Hepatocyte (in vitro differentiated cells): ENCODE measurements around the gene OR4M1. TPM values are rescaled to one million over a fixed set of nuclear protein-coding genes. Genes with fewer than 3 reads are reported as not detected.
"Not testable (repeated sequence)": the region's sequence is repeated elsewhere in the genome, so short reads cannot be mapped to it uniquely, and the experiment has no call there.

Source experiments
- DNase-seq: peaks from one replicate; pipeline ENCODE4 v3.0.0-alpha.2; 2016; ENCODE audit warnings: low spot score
- H2AFZ ChIP-seq: fragments of 200-600 bp; sonication (generic); 2 replicates; pipeline ENCODE4 v1.6.0; 2016; ENCODE audit warnings: antibody characterized with exemption, mild to moderate bottlenecking
- H3K27ac ChIP-seq: fragments of 200-600 bp; sonication (generic); 2 replicates; pipeline ENCODE4 v1.5.1; 2016; ENCODE audit warnings: mild to moderate bottlenecking
- H3K27me3 ChIP-seq: fragments of 200-600 bp; sonication (generic); 2 replicates; pipeline ENCODE4 v1.6.1; 2016
- H3K36me3 ChIP-seq: fragments of 200-600 bp; sonication (generic); replicated peaks from 2 replicates; pipeline ENCODE4 v1.5.1; 2016; ENCODE audit warnings: low read depth; ENCODE audit not compliant: insufficient read depth
- H3K4me1 ChIP-seq: fragments of 200-600 bp; sonication (generic); 2 replicates; pipeline ENCODE4 v1.5.1; 2016; ENCODE audit warnings: mild to moderate bottlenecking, moderate library complexity; ENCODE audit not compliant: insufficient read depth
- H3K4me2 ChIP-seq: fragments of 200-600 bp; sonication (generic); 2 replicates; pipeline ENCODE4 v1.6.0; 2016
- H3K4me3 ChIP-seq: fragments of 200-600 bp; sonication (generic); 2 replicates; pipeline ENCODE4 v1.5.1; 2016; ENCODE audit warnings: mild to moderate bottlenecking
- H3K79me2 ChIP-seq: fragments of 200-600 bp; sonication (generic); 2 replicates; pipeline ENCODE4 v1.6.0; 2017; ENCODE audit warnings: mild to moderate bottlenecking
- H3K9me2 ChIP-seq: fragments of 200-600 bp; sonication (generic); replicated peaks from 2 replicates; pipeline ENCODE4 v1.6.0; 2017; ENCODE audit warnings: mild to moderate bottlenecking; ENCODE audit not compliant: insufficient read depth
- H3K9me3 ChIP-seq: fragments of 200-600 bp; sonication (generic); 2 replicates; pipeline ENCODE4 v1.5.1; 2016; ENCODE audit warnings: low read depth, mild to moderate bottlenecking
- H4K20me1 ChIP-seq: fragments of 200-600 bp; sonication (generic); 2 replicates; pipeline ENCODE4 v1.6.0; 2016; ENCODE audit warnings: mild to moderate bottlenecking; ENCODE audit not compliant: insufficient read depth, poor library complexity, severe bottlenecking
- EZH2 ChIP-seq: fragments of 200-600 bp; sonication (generic); IDR thresholded peaks from 2 replicates; pipeline ENCODE4 v1.6.1; 2016; ENCODE audit warnings: antibody characterized with exemption, mild to moderate bottlenecking, borderline replicate concordance
- EZH2phosphoT487 ChIP-seq: fragments of 200-600 bp; sonication (generic); IDR thresholded peaks from one replicate; pipeline ENCODE4 v1.6.1; 2018; ENCODE audit warnings: antibody characterized with exemption, mild to moderate bottlenecking, low read depth, moderate library complexity; ENCODE audit not compliant: unreplicated experiment, severe bottlenecking
- WGBS: methylation state at CpG from one replicate; pipeline ENCODE4 v1.1.6; 2016; ENCODE audit warnings: low lambda C conversion rate; ENCODE audit errors: missing lambda C conversion rate; 5-methylcytosine and 5-hydroxymethylcytosine counted together
- polyA plus RNA-seq: library from polyadenylated mRNA; unstranded; fragments of >200 nt; fragmentation: Nextera tagmentation; extraction: Ambion mirVana; gene quantifications from 2 replicates; pipeline ENCODE4 v1.2.1, GENCODE V29; 2016
- total RNA-seq: library from RNA; depleted of rRNA; stranded (reverse); fragments of >200 nt; gene quantifications from 2 replicates; pipeline ENCODE4 v1.2.3, GENCODE V29; 2014
- TF ChIP-seq, protein P1 (sequence below): fragments of 200-600 bp; sonication (generic); IDR thresholded peaks from 2 replicates; pipeline ENCODE4 v1.5.1; 2016; ENCODE audit warnings: antibody characterized with exemption, mild to moderate bottlenecking; ENCODE audit not compliant: poor library complexity

Gene OR4M1
- total and polyA plus RNA-seq, 2 experiments from 2014 or later = not detected

DNA sequence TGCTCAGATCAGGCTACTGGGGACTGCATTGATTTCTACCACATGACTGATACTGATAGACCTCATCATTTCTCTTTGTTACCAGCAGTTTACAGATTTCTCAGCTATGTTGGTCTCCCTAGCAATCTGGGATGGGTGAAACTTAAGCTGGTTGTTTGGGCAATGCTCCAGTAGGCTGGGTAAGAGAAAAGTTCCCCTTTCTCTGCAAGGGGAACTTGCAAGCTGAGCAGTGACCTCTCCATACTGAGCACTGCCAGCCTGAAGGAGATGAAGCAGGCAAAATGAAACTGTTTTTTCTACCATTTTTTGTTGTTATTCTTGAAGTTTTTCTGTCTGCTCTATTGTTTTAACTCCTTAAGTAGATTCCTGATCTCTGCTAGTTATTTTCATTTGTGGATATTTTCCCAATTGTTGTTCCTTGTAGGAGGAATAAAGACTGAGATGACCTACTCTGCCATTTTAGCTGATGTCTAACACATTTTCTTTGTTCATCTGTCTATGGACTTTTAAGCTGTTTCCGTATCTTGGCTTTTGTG is 1.3 kb upstream of the OR4M1 start:
- Histone ChIP-seq H3K9me3 (peaks cover 9% of the 10 kb centered on the region), H3K4me2 (no peak overlapping the region), H3K36me3 (no peaks in the 10 kb centered on the region), H3K9me2 (no peaks in the 10 kb centered on the region), H4K20me1 (no peaks in the 10 kb centered on the region), H3K4me1 (no peaks in the 10 kb centered on the region), H3K27ac (no peak overlapping the region), H2AFZ (no peak overlapping the region), H3K4me3 (no peak overlapping the region), H3K27me3 (no peaks in the 10 kb centered on the region), H3K79me2 (no peaks in the 10 kb centered on the region)
- DNase-seq = no peak
- TF ChIP-seq, protein P1, sequence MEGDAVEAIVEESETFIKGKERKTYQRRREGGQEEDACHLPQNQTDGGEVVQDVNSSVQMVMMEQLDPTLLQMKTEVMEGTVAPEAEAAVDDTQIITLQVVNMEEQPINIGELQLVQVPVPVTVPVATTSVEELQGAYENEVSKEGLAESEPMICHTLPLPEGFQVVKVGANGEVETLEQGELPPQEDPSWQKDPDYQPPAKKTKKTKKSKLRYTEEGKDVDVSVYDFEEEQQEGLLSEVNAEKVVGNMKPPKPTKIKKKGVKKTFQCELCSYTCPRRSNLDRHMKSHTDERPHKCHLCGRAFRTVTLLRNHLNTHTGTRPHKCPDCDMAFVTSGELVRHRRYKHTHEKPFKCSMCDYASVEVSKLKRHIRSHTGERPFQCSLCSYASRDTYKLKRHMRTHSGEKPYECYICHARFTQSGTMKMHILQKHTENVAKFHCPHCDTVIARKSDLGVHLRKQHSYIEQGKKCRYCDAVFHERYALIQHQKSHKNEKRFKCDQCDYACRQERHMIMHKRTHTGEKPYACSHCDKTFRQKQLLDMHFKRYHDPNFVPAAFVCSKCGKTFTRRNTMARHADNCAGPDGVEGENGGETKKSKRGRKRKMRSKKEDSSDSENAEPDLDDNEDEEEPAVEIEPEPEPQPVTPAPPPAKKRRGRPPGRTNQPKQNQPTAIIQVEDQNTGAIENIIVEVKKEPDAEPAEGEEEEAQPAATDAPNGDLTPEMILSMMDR = no peak
- TF ChIP-seq EZH2phosphoT487 (no peak), EZH2 (no peak)
- WGBS = 90% methylated on average over 1 of the region's 1 CpG

DNA sequence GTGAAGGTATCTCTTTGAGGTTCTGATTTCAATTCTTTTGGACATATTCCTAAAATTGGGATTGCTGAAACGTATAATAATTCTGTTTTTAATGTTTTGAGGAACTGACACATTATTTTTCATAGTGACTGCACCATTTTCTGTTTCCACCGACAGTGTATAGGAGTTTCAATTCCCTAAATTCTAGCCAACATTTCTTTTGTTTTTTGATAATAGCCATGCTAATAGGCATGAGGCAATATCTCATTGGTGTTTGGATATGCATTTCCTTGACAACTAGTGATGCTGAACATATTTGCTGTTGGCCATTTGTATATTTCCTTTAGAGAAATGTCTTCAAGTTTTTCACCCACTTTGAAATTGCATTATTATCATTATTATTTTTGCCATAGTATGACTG is 850 bp upstream of the OR4M1 start:
- H3K4me3 ChIP-seq, H3K79me2 ChIP-seq, DNase-seq, H3K36me3 ChIP-seq, H3K27ac ChIP-seq, H3K4me1 ChIP-seq, H3K9me3 ChIP-seq, H3K9me2 ChIP-seq, H2AFZ ChIP-seq, H3K27me3 ChIP-seq, H3K4me2 ChIP-seq, H4K20me1 ChIP-seq: not testable (repeated sequence)
- WGBS = 44% methylated on average over 2 of the region's 2 CpGs

DNA sequence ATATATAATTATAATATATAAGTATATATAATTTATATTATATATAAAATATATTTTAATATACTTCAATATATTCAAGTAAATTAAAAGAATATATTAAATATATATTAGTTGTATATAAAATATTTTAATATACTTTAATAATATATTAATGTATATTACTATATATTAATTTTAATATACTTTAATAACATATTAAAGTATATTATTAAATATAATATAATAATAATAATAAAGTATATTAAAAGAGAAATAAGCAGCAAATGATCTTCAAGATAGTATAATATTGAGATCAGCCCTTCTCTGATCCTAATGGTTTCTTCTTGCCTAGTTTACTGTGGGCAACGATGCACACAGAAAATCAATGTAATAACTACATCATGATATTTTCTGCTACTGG is 2.3 kb downstream of the OR4M1 start:
- Histone ChIP-seq H3K27ac (no peak overlapping the region), H3K27me3 (no peaks in the 10 kb centered on the region), H3K9me2 (no peaks in the 10 kb centered on the region), H4K20me1 (no peaks in the 10 kb centered on the region), H3K9me3 (peaks cover 20% of the 10 kb centered on the region), H3K4me3 (no peak overlapping the region), H3K79me2 (no peaks in the 10 kb centered on the region), H3K4me2 (no peak overlapping the region), H3K36me3 (no peaks in the 10 kb centered on the region), H2AFZ (no peak overlapping the region), H3K4me1 (no peaks in the 10 kb centered on the region)
- DNase-seq = no peak
- TF ChIP-seq EZH2 (no peak), EZH2phosphoT487 (no peak)
- TF ChIP-seq, protein P1 = no peak
- 81% methylated on average over 1 of the region's 1 CpG for WGBS

DNA sequence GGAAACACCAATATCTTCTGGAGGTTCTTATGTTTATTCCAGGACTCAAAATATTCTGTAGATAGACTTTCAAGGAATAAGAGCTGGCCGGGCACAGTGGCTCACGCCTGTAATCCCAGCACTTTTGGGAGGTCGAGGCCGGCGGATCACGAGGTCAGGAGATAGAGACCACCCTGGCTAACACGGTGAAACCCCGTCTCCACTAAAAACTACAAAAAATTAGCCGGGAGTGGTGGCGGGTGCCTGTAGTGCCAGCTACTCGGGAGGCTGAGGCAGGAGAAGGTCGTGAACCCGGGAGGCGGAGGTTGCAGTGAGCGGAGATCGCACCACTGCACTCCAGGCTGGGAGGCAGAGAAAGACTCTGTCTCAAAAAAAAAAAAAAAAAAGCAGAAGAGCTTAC is 12.5 kb downstream of the OR4M1 start:
- H3K27me3 ChIP-seq, DNase-seq, H3K79me2 ChIP-seq, H3K27ac ChIP-seq, H3K4me3 ChIP-seq, H3K4me2 ChIP-seq, H2AFZ ChIP-seq, H3K36me3 ChIP-seq, H3K4me1 ChIP-seq, H3K9me2 ChIP-seq, H4K20me1 ChIP-seq: not testable (repeated sequence)
- WGBS = 79% methylated on average over 16 of the region's 16 CpGs
- peaks cover 17% of the 10 kb centered on the region for H3K9me3 ChIP-seq

DNA sequence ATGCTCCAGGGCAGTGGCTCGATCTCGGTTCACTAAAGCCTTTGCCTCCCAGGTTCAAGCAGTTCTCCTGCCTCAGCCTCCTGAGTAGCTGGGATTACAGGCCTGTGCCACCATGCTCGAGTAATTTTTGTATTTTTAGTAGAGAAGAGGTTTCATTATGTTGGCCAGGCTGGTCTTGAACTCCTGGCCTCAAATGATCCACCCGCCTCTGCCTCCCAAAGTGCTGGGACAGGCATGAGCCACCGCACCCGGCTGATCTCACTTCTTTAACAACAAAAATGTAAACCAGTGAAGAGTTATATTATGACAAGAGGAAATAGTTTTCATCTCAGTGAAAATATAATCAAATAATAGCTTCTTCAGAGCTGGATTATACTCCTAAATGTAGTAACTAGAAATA is 14.0 kb downstream of the OR4M1 start:
- not testable (repeated sequence) for H3K4me1 ChIP-seq, H3K4me3 ChIP-seq, H3K4me2 ChIP-seq, H3K9me2 ChIP-seq, DNase-seq, H4K20me1 ChIP-seq, H3K27me3 ChIP-seq, H3K79me2 ChIP-seq, H3K36me3 ChIP-seq, H3K27ac ChIP-seq, H2AFZ ChIP-seq
- WGBS = 68% methylated on average over 6 of the region's 6 CpGs
- peaks cover 19% of the 10 kb centered on the region for H3K9me3 ChIP-seq

DNA sequence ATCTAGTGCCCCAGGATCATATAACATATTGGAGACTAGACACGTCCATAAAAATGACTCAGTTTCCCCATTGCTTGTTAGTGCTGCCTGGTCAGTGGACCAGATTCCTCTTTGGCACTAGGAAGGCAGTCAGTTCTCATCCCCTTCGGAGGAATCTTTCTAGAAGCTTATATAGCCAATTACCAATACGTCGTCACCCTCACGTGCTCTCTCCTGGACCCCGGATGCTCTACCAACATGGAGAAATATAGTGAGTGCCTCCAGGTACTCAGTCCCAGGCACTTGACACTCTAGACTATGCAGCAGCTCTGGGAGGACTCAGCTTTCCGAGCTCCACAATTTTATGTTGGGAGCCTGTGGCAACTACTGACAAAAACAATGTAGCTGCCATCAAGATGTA is 14.8 kb downstream of the OR4M1 start:
- H3K4me1 ChIP-seq, H3K27me3 ChIP-seq, DNase-seq, H3K4me2 ChIP-seq, H4K20me1 ChIP-seq, H2AFZ ChIP-seq, H3K9me2 ChIP-seq, H3K4me3 ChIP-seq, H3K27ac ChIP-seq, H3K36me3 ChIP-seq, H3K79me2 ChIP-seq: not testable (repeated sequence)
- 57% methylated on average over 7 of the region's 7 CpGs for WGBS
- peaks cover 27% of the 10 kb centered on the region for H3K9me3 ChIP-seq

DNA sequence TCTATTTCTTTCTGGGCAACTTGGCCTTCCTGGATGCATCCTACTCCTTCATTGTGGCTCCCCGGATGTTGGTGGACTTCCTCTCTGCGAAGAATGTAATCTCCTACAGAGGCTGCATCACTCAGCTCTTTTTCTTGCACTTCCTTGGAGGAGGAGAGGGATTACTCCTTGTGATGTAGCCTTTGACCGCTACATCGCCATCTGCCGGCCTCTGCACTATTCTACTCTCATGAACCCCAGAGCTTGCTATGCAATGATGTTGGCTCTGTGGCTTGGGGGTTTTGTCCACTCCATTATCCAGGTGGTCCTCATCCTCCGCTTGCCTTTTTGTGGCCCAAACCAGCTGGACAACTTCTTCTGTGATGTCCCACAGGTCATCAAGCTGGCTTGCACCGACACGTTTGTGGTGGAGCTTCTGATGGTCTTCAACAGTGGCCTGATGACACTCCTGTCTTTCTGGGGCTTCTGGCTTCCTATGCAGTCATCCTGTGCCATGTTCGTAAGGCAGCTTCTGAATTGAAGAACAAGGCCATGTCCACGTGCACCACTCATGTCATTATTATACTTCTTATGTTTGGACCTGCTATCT is 23.3 kb downstream of the OR4M1 start:
- not testable (repeated sequence) for H3K27ac ChIP-seq, DNase-seq, H3K27me3 ChIP-seq, H3K4me2 ChIP-seq, H3K79me2 ChIP-seq, H2AFZ ChIP-seq, H3K36me3 ChIP-seq, H4K20me1 ChIP-seq, H3K9me2 ChIP-seq, H3K4me3 ChIP-seq, H3K4me1 ChIP-seq
- peaks cover 15% of the 10 kb centered on the region for H3K9me3 ChIP-seq
- 75% methylated on average over 10 of the region's 10 CpGs for WGBS
